H1 (cell line): ENCODE results near the gene SMIM5.

ENCODE experiments used
- CHD1 ChIP-seq: IDR thresholded peaks from 2 replicates; pipeline ENCODE4 v1.6.1; 2012; ENCODE audit warnings: low read depth, low read length, improper control_type of control experiment
- POLR2A ChIP-seq, 2 experiments: IDR thresholded peaks; 1 replicate in 1 of 2; 2 replicates in 1 of 2; pipeline ENCODE4 v1.6.1; 2011; ENCODE audit warnings: low read depth in 2 of 2, low read length in 2 of 2, mild to moderate bottlenecking in 2 of 2; ENCODE audit errors: control extremely low read depth in 1 of 2
- RFX5 ChIP-seq: IDR thresholded peaks from 2 replicates; pipeline ENCODE4 v1.6.1; 2011; ENCODE audit warnings: low read depth, low read length, improper control_type of control experiment, borderline replicate concordance
- SP1 ChIP-seq: IDR thresholded peaks from 2 replicates; pipeline ENCODE4 v1.6.1; 2011; ENCODE audit warnings: low read depth, low read length
- ZNF274 ChIP-seq: IDR thresholded peaks from 2 replicates; pipeline ENCODE4 v1.7.0; 2012; ENCODE audit warnings: low read length, borderline replicate concordance; ENCODE audit errors: extremely low read depth

- TF ChIP-seq SP1 (no peak), POLR2A (IDR thresholded peaks at IDR 0.05; ENCODE audit: control extremely low read depth in 1 of 2, low read depth in 2 of 2, low read length in 2 of 2) (no peak), ZNF274 (no peak), CHD1 (no peak), RFX5 (no peak)
Measured at GRCh38 chr17:75672011-75672410, 38.8 kb downstream of the SMIM5 start.
